GM19468 (cell line): Measurements from ENCODE around the gene CNOT4.
"Not testable (repeated sequence)": the region's sequence is repeated elsewhere in the genome, so short reads cannot be mapped to it uniquely, and the experiment has no call there.

Experiments
- ATAC-seq: cut with Tn5 transposase; IDR thresholded peaks from one replicate; pipeline ENCODE4 v1.9.1; 2021; ENCODE audit warnings: mild to moderate bottlenecking, moderate library complexity, moderate number of reproducible peaks; ENCODE audit not compliant: unreplicated experiment; ENCODE audit errors: extremely low read depth

Gene CNOT4

DNA sequence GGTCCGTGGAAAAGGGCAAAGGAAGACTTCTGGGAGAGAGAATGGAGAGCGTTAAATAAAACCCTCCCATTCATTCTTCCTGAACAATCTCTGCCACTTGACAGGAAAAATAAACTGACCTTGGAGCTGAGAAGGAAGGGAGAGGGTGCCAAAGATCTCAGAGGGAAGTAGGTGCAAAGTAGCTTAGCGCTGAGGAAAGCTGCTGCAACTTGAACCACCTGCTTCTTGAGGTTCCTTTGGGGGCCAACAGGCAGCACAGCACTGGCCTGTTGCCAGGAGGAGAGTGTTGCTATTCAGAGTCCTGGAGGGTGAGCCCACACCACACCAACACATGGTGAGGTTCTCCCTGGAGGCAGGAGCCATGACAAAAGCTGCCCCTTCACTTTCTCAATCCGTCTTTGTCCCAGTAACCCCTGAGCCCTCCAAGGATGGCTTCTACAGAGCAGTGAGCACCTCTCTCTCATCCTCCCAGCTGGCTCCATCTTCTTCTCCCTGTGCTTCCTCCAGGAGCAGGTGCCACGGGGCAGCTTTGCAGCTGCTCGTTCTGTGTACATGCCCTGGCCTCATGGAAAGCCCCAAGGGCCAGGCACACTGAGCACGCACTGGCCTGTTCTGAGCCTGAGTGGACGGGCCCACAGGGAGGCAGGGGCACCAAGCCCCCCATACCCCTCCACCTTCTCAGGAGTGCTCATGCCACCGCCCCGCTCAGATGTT, 174.9 kb downstream of the CNOT4 start:
- no peak for ATAC-seq

DNA sequence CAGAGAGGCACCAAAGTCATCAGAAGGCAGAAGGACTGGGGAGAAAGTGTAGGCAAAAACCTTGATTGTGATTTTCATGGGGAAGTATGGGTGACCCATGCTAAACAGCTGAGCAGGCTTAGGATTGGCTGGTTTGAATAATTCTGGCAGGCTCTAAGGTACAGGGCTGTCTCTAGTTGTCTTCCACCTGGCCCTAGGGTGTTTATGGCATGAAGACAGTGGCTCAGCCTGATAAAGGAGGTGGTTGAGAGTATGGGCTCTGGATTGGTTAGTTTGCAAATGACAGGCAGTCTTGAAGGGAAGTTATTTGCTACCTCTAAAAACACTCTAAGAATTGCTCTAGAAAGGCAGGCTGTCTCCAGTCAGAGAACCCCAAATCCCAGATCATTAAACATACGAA, 176.0 kb downstream of the CNOT4 start:
- ATAC-seq = no peak

DNA sequence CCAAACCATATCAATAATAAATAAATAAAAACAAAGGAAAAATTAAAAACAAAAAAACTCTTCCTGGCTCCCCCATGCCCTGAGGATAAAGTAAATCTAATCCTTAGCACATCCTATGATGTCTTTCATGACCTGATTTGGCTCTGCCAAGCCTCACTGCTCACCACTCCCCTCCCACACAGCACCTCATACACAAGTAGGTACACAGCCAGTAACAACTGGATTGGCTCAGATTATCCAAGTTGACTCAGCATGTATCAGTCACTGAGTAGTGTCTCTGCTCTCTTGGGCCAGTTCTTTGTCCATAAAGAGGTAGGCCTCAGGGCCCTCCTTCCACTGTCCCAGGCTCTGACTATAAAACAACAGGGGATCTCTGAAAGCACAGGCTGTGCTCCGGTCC, 176.7 kb downstream of the CNOT4 start:
- ATAC-seq = no peak

DNA sequence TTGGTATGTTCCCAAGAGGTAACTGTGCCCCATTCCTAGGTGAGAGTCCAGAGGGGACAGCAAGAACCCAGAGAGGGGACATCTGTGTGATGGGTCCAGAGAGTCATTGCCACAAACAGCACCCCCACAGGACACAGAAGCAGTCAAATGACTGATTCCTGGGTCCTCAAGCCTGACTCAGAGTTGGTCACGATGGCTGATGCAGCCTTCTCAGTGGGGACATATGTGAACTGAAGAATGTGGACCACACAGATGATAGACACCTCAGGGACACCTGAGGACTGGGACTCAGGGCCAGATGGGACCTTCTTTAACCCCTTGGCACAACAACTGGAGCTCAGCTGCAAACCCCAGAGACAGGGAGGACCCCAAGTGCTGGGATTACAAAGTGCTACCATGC, 179.8 kb downstream of the CNOT4 start:
- ATAC-seq = no peak

DNA sequence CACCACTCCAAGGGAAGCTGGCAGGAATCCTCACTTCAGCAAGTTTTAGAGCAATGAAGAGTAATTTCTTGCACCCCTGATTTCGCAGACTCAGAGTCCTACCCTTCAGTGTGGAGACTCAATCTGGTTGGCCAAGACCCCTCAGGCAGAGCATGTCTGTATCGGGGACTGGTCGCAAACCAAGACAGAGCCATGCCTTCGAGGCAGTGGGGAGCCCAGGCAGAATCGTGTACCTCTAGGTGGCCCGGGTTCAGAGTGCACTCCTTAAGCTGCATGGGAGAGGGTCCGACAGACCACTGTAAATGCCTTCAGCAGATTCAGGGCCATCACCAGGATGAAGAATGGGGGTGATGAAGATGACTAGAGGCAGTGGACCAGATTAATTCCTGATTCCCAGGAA, 181.4 kb downstream of the CNOT4 start:
- ATAC-seq = no peak

DNA sequence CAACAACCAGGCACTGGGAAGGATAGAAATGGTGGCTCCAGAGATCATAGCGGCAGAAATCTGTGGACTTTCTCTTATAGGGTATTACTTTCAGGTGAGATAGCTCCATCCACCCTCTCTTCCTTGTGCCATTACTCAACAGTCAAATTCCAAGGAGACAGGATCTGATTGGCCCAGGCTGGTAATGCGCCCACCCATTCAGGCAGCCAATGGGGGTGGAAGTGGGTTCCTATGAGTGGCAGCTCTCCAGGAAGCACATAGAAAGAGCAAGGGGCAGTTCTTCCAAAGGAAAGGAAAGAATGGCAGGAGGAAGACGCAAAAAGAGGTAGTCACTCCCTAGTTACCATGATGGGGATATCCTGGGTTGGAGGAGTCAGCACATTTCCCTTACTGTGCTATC, 181.8 kb downstream of the CNOT4 start:
- ATAC-seq = no peak

DNA sequence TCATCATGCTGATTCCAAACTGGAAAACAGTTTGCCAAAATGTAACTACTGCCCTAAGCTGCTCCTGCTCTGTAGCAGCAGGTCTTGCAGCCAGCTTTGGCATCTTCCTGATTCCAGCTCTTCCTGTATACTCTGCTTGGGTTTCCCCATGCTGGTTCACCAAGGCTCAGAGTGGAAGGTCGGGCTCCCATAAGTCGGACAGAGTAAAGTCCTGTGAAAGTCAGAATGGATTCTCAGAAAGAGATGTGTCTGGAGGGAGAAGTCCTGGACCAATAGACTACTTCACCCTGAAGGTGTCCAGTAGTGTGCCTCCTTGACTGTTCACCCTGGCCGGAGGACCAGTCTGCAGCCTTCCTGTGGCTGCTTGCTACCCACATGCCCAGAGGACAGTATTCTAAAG, 182.4 kb downstream of the CNOT4 start:
- ATAC-seq = no peak

DNA sequence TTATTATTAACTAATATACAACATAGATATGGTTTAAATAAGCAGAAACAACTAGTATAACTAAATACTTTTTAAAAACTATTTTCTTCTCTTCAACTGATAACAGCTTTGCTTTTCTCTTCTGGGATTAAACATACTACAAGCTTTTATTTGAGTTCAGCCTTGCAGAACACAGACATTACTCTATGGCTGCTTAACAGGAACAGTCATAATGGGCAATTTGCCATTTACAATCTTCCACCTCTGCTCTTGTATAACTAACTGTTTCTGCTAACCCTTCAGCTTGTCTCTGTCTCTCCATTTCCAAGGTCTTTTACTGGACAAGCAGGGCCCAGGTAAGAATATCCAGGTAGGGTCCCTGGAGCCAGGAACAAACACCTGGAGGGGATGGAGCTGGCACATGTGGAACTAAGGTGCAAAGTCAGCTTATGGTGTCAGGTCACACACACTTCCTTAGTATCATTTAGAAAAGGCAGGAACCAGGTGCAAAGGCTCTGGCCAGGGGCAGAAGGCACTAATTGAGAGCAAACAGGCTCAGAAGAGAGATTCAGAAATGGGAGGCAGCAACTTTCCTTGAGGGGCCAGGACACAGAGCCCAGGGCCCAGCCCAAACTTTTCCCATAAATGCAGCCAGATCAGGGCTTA, 183.1 kb downstream of the CNOT4 start:
- no peak for ATAC-seq

DNA sequence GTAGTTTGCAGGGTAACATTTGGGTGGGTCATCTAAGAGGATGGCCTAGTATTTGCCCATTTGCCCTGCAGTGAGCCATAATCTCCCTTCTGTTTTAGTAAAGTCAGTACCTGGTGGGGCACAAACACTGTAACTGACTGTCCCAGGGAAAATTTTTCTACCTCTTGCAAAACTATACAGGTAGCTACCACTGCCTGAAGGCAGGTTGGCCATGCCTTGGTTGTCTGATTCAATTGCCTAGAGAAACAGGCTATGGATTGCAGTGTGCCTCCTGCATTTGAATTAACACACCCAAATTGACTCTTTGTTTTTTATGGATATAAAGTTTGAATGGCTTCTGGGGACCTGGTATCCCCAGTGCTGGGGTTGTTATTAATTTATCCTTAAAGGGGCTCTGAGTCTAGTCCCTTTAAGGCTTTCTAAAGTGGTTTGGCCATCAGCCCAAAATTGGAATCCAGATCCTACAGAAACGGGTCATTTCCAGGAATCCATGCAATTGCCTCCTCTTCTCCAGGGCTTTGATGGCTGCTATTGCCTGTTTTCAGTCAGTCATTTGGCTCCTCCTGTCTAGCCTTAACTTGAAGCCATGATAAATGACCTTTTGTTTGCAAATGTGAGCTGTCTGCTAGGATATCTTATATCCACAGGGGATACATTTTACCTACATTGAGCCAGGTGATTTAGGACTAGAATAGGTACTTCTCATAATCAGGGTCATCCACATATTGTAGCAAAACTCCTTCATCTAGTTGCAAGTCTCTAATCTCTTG, 187.1 kb downstream of the CNOT4 start:
- ATAC-seq = no peak

DNA sequence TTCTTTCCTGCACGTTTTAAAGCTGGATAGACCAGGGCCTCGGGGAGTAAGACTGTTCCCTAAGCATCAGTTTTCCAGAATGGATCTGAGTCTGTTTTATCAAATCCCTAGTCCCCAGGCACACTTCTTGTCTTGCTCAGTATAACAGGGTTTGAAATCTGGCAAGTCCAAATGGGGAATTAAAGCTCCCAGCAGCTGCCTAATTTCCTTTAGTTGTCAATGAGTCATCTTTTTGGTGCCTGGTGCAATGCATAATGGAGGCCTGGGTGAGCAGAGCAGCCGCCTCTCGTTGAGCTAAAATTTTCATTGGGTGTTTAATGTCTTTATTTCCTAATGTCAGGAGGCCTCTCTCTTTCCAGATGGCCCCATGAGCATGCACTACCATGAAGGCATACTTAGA, 188.3 kb downstream of the CNOT4 start:
- ATAC-seq = no peak

DNA sequence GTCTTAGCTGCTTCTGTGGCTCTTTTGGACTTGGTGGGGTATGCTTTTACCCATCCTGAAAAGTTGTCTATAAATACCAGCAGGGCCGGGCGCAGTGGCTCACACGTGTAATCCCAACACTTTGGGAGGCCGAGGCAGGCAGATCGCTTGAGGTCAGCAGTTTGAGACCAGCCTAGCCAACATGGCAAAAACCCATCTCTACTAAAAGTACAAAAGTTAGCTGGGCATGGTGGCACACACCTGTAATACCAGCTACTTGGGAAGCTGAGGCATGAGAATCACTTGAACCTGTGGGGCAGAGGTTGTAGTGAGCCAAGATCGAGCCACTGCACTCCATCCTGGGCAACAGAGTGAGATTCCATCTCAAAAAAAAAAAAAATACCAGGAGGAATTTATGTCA, 188.9 kb downstream of the CNOT4 start:
- ATAC-seq = not testable (repeated sequence)

DNA sequence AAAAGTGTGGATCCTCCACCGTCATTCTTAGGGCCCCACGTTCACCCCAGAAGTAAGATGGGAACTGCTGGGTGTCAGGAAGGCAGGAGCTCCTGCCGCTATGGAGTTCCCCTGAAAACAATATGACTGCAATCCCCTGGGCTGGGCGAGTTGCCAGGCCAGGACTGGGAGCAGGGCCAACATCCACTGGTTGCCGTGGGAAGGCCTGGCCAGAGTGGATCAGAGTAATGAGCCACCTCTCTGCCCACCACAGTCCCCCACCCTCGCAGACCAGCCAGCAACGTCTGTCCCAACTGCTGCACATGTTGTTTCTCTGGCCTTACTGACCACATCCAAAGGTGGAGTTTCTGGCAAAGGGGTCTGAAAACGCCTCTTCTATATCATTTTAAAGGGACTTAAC, 189.6 kb downstream of the CNOT4 start:
- ATAC-seq = no peak

DNA sequence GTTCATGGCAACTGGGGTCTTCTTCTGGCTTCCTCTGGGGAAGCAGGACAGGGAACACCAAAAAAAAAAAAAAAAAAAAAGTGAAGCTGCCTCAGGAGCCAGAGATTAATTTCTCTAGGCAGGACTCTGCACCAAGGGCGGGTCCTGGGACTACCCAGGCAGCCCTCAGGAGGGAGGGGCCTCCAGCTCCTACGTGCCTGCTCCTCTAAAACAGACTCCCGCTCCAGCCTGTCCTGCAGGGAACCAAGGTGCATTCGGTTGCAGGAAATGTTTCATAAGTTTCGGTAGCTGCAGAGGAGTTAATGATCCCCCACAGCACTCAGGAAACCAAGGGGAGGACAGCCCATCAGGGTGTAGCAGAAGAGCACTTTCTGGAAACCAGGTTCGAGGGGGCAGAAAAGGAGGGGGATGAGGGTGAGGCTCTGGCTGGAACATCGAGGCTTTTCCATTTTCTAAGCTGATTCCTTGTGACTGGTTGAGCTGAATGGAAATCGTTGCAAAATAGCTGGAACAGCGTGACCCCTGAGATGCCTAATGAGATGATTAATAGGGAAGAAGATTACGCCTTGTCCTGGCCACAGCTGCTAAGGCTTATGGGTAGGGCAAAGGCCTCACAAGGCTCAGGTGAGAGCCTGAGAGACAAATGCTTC, 192.1 kb downstream of the CNOT4 start:
- ATAC-seq = no peak

DNA sequence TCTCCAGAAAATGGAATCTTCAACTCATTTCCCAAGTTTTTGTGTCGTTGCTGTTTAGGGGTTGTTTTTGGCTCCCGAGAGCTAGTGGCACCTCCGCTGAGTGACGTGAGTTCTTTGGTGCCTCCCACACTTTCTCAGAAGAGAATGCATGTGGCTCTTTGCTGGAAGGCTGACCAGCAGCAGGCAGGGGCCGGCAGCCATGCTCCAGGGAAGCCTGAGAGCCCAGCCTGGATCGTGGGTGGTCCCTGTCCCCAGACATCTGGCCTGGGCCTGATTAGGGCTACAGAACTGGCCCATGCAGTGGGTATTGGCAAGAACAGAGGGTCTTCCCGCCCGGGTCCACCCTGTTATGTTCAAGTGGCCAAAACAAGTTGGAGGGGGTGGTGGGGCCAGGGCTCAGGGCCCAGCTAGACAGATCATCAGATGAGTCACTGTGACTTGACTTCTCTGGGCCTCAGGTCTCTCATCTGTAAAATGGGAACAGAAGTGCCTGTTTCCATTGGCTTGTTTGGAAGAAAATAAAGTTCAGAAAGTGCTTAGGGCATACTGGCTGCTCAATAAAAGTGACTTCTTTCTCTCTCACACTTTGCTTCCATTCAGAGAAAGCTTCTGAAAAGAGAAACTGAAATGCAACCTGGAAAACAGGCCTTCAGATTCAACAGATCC, 193.1 kb downstream of the CNOT4 start:
- no peak for ATAC-seq

DNA sequence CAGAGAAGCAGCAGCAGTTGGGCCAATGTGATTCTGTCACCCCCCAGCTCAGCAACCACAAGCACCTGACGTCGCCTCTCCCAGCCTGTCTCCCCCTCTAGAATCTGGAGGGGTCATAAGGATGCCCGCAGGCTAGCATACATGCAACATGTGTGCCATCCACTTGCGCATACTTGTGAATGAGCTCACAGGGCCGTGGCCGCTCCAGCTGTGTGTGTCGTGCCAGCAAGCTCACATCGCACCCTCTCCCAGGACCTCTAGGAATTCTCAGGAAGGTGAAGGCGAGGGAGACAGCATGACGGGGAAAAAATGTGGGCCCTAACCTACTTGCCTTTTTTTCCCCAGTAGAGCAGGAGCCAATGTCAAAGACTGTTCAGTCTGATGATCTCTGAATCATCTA, 195.9 kb downstream of the CNOT4 start:
- ATAC-seq = no peak
